Liver (tissue), 9 donors: ENCODE data around the gene YPEL3. TPM values are rescaled to one million over a fixed set of nuclear protein-coding genes. Genes with fewer than 3 reads are reported as not detected.

ENCODE experiments used
- DNase-seq: peaks from one replicate; pipeline ENCODE4 v3.0.0-alpha.2; 2017; ENCODE audit warnings: low spot score
- H3K27ac ChIP-seq, 2 donors: one replicate each; pipeline ENCODE4 v1.7.0; 2013; ENCODE audit warnings: inconsistent platforms in 2 of 2, low read length in 2 of 2, control low read depth in 1 of 2, low read depth in 1 of 2, mild to moderate bottlenecking in 1 of 2
- H3K27me3 ChIP-seq, 4 donors: one replicate each; pipeline versions ENCODE4 v1.6.1 to v1.7.0; 2013; ENCODE audit warnings: low read length in 3 of 4, inconsistent platforms in 1 of 4, mild to moderate bottlenecking in 1 of 4, moderate library complexity in 1 of 4; ENCODE audit not compliant: control insufficient read depth in 4 of 4, insufficient read depth in 4 of 4
- H3K36me3 ChIP-seq, 4 donors: one replicate each; pipeline versions ENCODE4 v1.6.1 to v1.7.0; 2013; ENCODE audit warnings: low read length in 3 of 4, mild to moderate bottlenecking in 3 of 4, low read depth in 1 of 4, moderate library complexity in 1 of 4; ENCODE audit not compliant: control insufficient read depth in 4 of 4, insufficient read depth in 3 of 4
- H3K4me1 ChIP-seq, 4 donors: one replicate each; pipeline versions ENCODE4 v1.6.1 to v1.7.0; 2013; ENCODE audit warnings: low read length in 3 of 4, mild to moderate bottlenecking in 3 of 4, moderate library complexity in 1 of 4; ENCODE audit not compliant: control insufficient read depth in 4 of 4, insufficient read depth in 4 of 4
- H3K4me3 ChIP-seq, 3 donors: one replicate each; pipeline versions ENCODE4 v1.6.1 to v1.7.0; 2013; ENCODE audit warnings: low read length in 3 of 3, control low read depth in 1 of 3, low read depth in 1 of 3, mild to moderate bottlenecking in 1 of 3
- H3K9ac ChIP-seq, 2 donors: one replicate each; pipeline ENCODE4 v1.7.0; 2013; ENCODE audit warnings: low read length in 2 of 2, mild to moderate bottlenecking in 2 of 2, moderate library complexity in 2 of 2, control low read depth in 1 of 2, low read depth in 1 of 2
- H3K9me3 ChIP-seq, 4 donors: one replicate each; pipeline versions ENCODE4 v1.6.1 to v1.7.0; 2013; ENCODE audit warnings: low read length in 3 of 4; ENCODE audit not compliant: control insufficient read depth in 4 of 4
- ATF3 ChIP-seq: IDR thresholded peaks from 2 replicates; pipeline ENCODE4 v1.6.1; 2016; ENCODE audit warnings: antibody characterized with exemption
- CTCF ChIP-seq: fragments of 150-350 bp; IDR thresholded peaks from 2 replicates; pipeline ENCODE4 v1.5.1; 2017; ENCODE audit warnings: improper control_type of control experiment, low read depth, low read length; ENCODE audit not compliant: missing input control
- EGR1 ChIP-seq, 2 donors: IDR thresholded peaks; 2 replicates each; pipeline ENCODE4 v1.6.1; 2016 to 2018; ENCODE audit warnings: antibody characterized with exemption in 2 of 2, low read depth in 2 of 2
- FOXA1 ChIP-seq: IDR thresholded peaks from 2 replicates; pipeline ENCODE4 v1.6.1; 2016; ENCODE audit warnings: antibody characterized with exemption
- FOXA2 ChIP-seq: IDR thresholded peaks from 2 replicates; pipeline ENCODE4 v1.6.1; 2016; ENCODE audit warnings: antibody characterized with exemption
- GABPA ChIP-seq, 2 donors: IDR thresholded peaks in 1 of 2; conservative IDR thresholded peaks in 1 of 2; 2 replicates each; pipeline ENCODE4 v1.6.1; 2016; ENCODE audit warnings: antibody characterized with exemption in 2 of 2, mild to moderate bottlenecking in 1 of 2, moderate library complexity in 1 of 2
- HNF4A ChIP-seq, 2 donors: conservative IDR thresholded peaks; 2 replicates each; pipeline ENCODE4 v1.6.1; 2016; ENCODE audit warnings: antibody characterized with exemption in 2 of 2, mild to moderate bottlenecking in 2 of 2
- JUND ChIP-seq, 2 donors: IDR thresholded peaks; 2 replicates each; pipeline ENCODE4 v1.6.1; 2016; ENCODE audit warnings: antibody characterized with exemption in 2 of 2
- MAX ChIP-seq: IDR thresholded peaks from 2 replicates; pipeline ENCODE4 v1.6.1; 2016; ENCODE audit warnings: antibody characterized with exemption
- NR2F2 ChIP-seq: IDR thresholded peaks from 2 replicates; pipeline ENCODE4 v1.6.1; 2016; ENCODE audit warnings: antibody characterized with exemption
- RAD21 ChIP-seq, 2 donors: IDR thresholded peaks; 2 replicates each; pipeline ENCODE4 v1.6.1; 2016; ENCODE audit warnings: antibody characterized with exemption in 2 of 2, mild to moderate bottlenecking in 2 of 2
- RXRA ChIP-seq, 2 donors: IDR thresholded peaks; 2 replicates each; pipeline ENCODE4 v1.6.1; 2017 to 2018; ENCODE audit warnings: antibody characterized with exemption in 2 of 2, mild to moderate bottlenecking in 1 of 2
- SP1 ChIP-seq: IDR thresholded peaks from 2 replicates; pipeline ENCODE4 v1.6.1; 2018; ENCODE audit warnings: antibody characterized with exemption, mild to moderate bottlenecking
- TAF1 ChIP-seq: conservative IDR thresholded peaks from 2 replicates; pipeline ENCODE4 v1.6.1; 2016; ENCODE audit warnings: antibody characterized with exemption, mild to moderate bottlenecking
- YY1 ChIP-seq: IDR thresholded peaks from 2 replicates; pipeline ENCODE4 v1.6.1; 2016; ENCODE audit warnings: antibody characterized with exemption, mild to moderate bottlenecking
- ZBTB33 ChIP-seq: IDR thresholded peaks from 2 replicates; pipeline ENCODE4 v1.6.1; 2016; ENCODE audit warnings: antibody characterized with exemption
- WGBS: extraction: QIAGEN DNeasy Blood & Tissue Kit; methylation state at CpG from one replicate; pipeline ENCODE4 v1.1.7; 2013; 5-methylcytosine and 5-hydroxymethylcytosine counted together
- polyA plus RNA-seq, 2 donors: library from polyadenylated mRNA; stranded (reverse) in 1 of 2; unstranded in 1 of 2; fragments of 200-250 nt in 1 of 2; fragments of >200 nt in 1 of 2; fragmentation: Nextera tagmentation in 1 of 2; extraction: Ambion mirVana in 1 of 2; gene quantifications; one replicate each; pipeline versions ENCODE4 v1.2.1 to v1.2.3, GENCODE V29; 2013 to 2015
- total RNA-seq, 2 donors: library from RNA; depleted of rRNA; stranded (reverse); fragments of >200 nt; gene quantifications; one replicate each; pipeline ENCODE4 v1.2.3, GENCODE V29; 2014
- donor health status: healthy.
- donor health status: healthy.
- donor health status: healthy.
- donor health status: healthy.
- donor health status: healthy.

YPEL3 gene
- total and polyA plus RNA-seq, 4 donors, result 10.5 to 42.7 (median 24.5) TPM

- TF ChIP-seq ATF3, result no peak
These were observed 27.7 kb downstream of the YPEL3 start (continued) for GRCh38 chr16:30068333-30068732.

- Histone ChIP-seq H3K27me3 (no peaks in the 10 kb centered on the region), H3K27ac (peak overlapping the region in 1 of 2 donors; percentile 100), H3K4me1 (peaks cover 0 to 34% (median 14%) of the 10 kb centered on the region in 4 donors), H3K4me3 (peak overlapping the region in 1 of 3 donors; percentile 5), H3K9ac (no peak overlapping the region), H3K9me3 (no peaks in the 10 kb centered on the region), H3K36me3 (peaks cover 14 to 38% (median 35%) of the 10 kb centered on the region in 4 donors)
- no peak for TF ChIP-seq TAF1
- TF ChIP-seq CTCF, result no peak
- TF ChIP-seq FOXA2, result no peak
- TF ChIP-seq RXRA (IDR thresholded peaks at IDR 0.05), result no peak
- TF ChIP-seq MAX, result no peak
- no peak for TF ChIP-seq GABPA (IDR thresholded peaks at IDR 0.05 in 1 of 2, conservative IDR thresholded peaks at IDR 0.05 in 1 of 2)
- TF ChIP-seq NR2F2, result no peak
- no peak for TF ChIP-seq JUND (IDR thresholded peaks at IDR 0.05)
- TF ChIP-seq ZBTB33, result no peak
- no peak for TF ChIP-seq EGR1 (IDR thresholded peaks at IDR 0.05; ENCODE audit: low read depth in 2 of 2)
- no peak for TF ChIP-seq RAD21 (IDR thresholded peaks at IDR 0.05)
- TF ChIP-seq FOXA1, result no peak
- no peak for TF ChIP-seq HNF4A (conservative IDR thresholded peaks at IDR 0.05)
- no peak for TF ChIP-seq ATF3
- no peak for TF ChIP-seq YY1
- no peak for TF ChIP-seq SP1
- WGBS, result 88% methylated on average over 6 of the region's 6 CpGs
- DNase-seq, result no peak
These were observed 28.5 kb downstream of the YPEL3 start for GRCh38 chr16:30067584-30067916.

- no peak for TF ChIP-seq SP1
- TF ChIP-seq JUND (IDR thresholded peaks at IDR 0.05), result no peak
- TF ChIP-seq GABPA (IDR thresholded peaks at IDR 0.05 in 1 of 2, conservative IDR thresholded peaks at IDR 0.05 in 1 of 2), result no peak
- no peak for TF ChIP-seq NR2F2
- no peak for TF ChIP-seq YY1
- WGBS, result 35% methylated on average over 21 of the region's 21 CpGs
- Histone ChIP-seq H3K4me1 (peaks cover 0 to 34% (median 14%) of the 10 kb centered on the region in 4 donors), H3K4me3 (peak overlapping the region; percentile 66 to 97 (median 83)), H3K27ac (peak overlapping the region; percentile 99 to 100), H3K9me3 (no peaks in the 10 kb centered on the region), H3K27me3 (no peaks in the 10 kb centered on the region), H3K36me3 (peaks cover 14 to 34% (median 32%) of the 10 kb centered on the region in 4 donors), H3K9ac (peak overlapping the region; percentile 95 to 99)
- no peak for DNase-seq
These were observed 29.0 kb downstream of the YPEL3 start for GRCh38 chr16:30066761-30067583.
